ENCODE results near the gene RREB1.

Gene RREB1

DNA sequence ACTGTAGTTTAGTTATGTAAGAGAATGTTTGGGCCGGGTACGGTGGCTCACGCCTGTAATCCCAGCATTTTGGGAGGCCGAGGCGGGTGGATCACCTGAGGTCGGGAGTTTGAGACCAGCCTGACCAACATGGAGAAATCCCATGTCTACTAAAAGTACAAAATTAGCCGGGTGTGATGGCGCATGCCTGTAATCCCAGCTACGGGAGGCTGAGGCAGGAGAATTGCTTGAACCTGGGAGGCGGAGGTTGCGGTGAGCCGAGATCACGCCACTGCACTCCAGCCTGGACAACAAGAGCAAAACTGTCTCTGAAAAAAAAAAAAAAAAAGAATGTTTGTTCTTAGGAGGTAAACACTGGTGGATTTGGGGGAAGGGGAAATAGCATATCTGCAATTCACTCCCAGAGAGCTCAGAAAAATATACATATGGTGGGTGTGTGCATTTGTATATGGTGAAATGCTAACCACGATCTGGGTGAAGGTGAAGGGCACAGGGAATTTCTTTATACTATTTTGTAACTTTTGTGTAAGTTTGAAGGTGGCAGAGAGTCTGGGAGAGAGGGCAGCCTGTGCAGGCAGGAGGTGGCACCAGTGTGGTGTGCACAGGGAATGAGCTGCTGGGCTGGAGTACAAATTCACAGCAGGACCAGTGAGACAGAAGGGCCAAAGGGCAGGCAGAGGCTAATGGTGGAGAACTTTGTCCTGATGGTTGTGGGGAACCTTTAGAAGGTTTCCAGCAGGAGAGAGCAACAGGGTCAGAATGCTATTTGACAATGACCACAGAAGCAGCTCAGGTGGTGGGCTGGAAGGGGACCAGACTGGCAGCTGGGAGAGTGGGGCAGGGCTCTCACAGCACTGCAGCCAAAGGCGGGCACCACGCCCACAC, 162.8 kb downstream of the RREB1 start (continued):
- TF ChIP-seq ZNF223 (tag by site-specific recombination; IDR thresholded peaks at IDR 0.05) (no peak), WT1 (tag by site-specific recombination; IDR thresholded peaks at IDR 0.05) (no peak), ZNF302 (tag by site-specific recombination; IDR thresholded peaks at IDR 0.05; ENCODE audit: low read depth) (no peak), ZNF19 (tag by site-specific recombination; IDR thresholded peaks at IDR 0.05; ENCODE audit: low read depth) (no peak), ZNF266 (tag by site-specific recombination; IDR thresholded peaks at IDR 0.05; ENCODE audit: low read depth) (no peak)
- TF ChIP-seq, protein P1, sequence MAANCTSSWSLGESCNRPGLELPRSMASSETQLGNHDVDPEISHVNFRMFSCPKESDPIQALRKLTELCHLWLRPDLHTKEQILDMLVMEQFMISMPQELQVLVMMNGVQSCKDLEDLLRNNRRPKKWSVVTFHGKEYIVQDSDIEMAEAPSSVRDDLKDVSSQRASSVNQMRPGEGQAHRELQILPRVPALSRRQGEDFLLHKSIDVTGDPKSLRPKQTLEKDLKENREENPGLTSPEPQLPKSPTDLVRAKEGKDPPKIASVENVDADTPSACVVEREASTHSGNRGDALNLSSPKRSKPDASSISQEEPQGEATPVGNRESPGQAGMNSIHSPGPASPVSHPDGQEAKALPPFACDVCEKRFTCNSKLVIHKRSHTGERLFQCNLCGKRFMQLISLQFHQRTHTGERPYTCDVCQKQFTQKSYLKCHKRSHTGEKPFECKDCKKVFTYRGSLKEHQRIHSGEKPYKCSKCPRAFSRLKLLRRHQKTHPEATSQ (tag by site-specific recombination; IDR thresholded peaks at IDR 0.05) = no peak
- TF ChIP-seq, protein P2, sequence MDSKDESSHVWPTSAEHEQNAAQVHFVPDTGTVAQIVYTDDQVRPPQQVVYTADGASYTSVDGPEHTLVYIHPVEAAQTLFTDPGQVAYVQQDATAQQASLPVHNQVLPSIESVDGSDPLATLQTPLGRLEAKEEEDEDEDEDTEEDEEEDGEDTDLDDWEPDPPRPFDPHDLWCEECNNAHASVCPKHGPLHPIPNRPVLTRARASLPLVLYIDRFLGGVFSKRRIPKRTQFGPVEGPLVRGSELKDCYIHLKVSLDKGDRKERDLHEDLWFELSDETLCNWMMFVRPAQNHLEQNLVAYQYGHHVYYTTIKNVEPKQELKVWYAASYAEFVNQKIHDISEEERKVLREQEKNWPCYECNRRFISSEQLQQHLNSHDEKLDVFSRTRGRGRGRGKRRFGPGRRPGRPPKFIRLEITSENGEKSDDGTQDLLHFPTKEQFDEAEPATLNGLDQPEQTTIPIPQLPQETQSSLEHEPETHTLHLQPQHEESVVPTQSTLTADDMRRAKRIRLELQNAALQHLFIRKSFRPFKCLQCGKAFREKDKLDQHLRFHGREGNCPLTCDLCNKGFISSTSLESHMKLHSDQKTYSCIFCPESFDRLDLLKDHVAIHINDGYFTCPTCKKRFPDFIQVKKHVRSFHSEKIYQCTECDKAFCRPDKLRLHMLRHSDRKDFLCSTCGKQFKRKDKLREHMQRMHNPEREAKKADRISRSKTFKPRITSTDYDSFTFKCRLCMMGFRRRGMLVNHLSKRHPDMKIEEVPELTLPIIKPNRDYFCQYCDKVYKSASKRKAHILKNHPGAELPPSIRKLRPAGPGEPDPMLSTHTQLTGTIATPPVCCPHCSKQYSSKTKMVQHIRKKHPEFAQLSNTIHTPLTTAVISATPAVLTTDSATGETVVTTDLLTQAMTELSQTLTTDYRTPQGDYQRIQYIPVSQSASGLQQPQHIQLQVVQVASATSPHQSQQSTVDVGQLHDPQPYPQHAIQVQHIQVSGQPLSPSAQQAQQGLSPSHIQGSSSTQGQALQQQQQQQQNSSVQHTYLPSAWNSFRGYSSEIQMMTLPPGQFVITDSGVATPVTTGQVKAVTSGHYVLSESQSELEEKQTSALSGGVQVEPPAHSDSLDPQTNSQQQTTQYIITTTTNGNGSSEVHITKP (tag by site-specific recombination; IDR thresholded peaks at IDR 0.05) = no peak

GRCh38 chr6:7271205-7271534, 163.4 kb downstream of the RREB1 start:
- CTCF ChIA-PET = interaction anchor here (0.6 to 0.9 kb wide), 2 partner anchors 139 to 595 kb away, joined by 4 read pairs; no protein-coding TSS in a partner anchor
- POLR2A ChIA-PET = interaction anchor here (0.6 kb wide), 1 partner anchor 1496 kb away, joined by 4 read pairs; no protein-coding TSS in a partner anchor
- Histone ChIP-seq H3K9me3 (ENCODE audit: control insufficient read depth, insufficient read depth, low read depth, low read length) (no peaks in the 10 kb centered on the region), H3K4me3 (ENCODE audit: low read depth, low read length) (no peak overlapping the region), H3K27ac (ENCODE audit: extremely low read depth, low read depth, low read length) (no peak overlapping the region), H3K36me3 (ENCODE audit: control insufficient read depth in 2 of 2, insufficient read depth in 1 of 2, low read length in 2 of 2) (no peaks in the 10 kb centered on the region), H3K4me1 (ENCODE audit: control insufficient read depth, insufficient read depth, low read length) (no peaks in the 10 kb centered on the region)
- TF ChIP-seq YY2 (tag by site-specific recombination; IDR thresholded peaks at IDR 0.05) (no peak), ZBTB21 (tag by site-specific recombination; IDR thresholded peaks at IDR 0.05) (no peak), ZEB2 (tag by site-specific recombination; IDR thresholded peaks at IDR 0.05) (no peak), ZNF184 (tag by site-specific recombination; IDR thresholded peaks at IDR 0.05) (no peak), AEBP2 (tag by site-specific recombination; IDR thresholded peaks at IDR 0.05; ENCODE audit: borderline replicate concordance) (no peak), ZNF488 (tag by site-specific recombination; IDR thresholded peaks at IDR 0.05) (no peak), ZNF777 (tag by site-specific recombination; IDR thresholded peaks at IDR 0.05; ENCODE audit: borderline replicate concordance) (no peak), SETDB1 (IDR thresholded peaks at IDR 0.05; ENCODE audit: insufficient read length, low read length) (no peak), ZNF571 (tag by site-specific recombination; IDR thresholded peaks at IDR 0.05) (no peak), ZBTB49 (tag by site-specific recombination; IDR thresholded peaks at IDR 0.05; ENCODE audit: low read depth) (no peak), ZNF600 (tag by site-specific recombination; IDR thresholded peaks at IDR 0.05) (no peak), ZNF514 (tag by site-specific recombination; IDR thresholded peaks at IDR 0.05) (no peak), ZNF248 (tag by site-specific recombination; IDR thresholded peaks at IDR 0.05) (no peak), ZNF473 (tag by site-specific recombination; IDR thresholded peaks at IDR 0.05) (no peak), TRIM28 (IDR thresholded peaks at IDR 0.05; ENCODE audit: borderline replicate concordance, low read length) (no peak), ZNF549 (tag by site-specific recombination; IDR thresholded peaks at IDR 0.05) (no peak), ZNF610 (tag by site-specific recombination; IDR thresholded peaks at IDR 0.05; ENCODE audit: borderline replicate concordance) (no peak)
- TF ChIP-seq, protein P3, sequence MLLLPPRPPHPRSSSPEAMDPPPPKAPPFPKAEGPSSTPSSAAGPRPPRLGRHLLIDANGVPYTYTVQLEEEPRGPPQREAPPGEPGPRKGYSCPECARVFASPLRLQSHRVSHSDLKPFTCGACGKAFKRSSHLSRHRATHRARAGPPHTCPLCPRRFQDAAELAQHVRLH (tag by site-specific recombination; IDR thresholded peaks at IDR 0.05) = no peak
